ENCODE measurements around the gene ARHGAP6. TPM values are rescaled to one million over a fixed set of nuclear protein-coding genes. Genes with fewer than 3 reads are reported as not detected.

Gene ARHGAP6
- total RNA-seq, 1 experiment from 2014 or later, result 0.10 TPM

DNA sequence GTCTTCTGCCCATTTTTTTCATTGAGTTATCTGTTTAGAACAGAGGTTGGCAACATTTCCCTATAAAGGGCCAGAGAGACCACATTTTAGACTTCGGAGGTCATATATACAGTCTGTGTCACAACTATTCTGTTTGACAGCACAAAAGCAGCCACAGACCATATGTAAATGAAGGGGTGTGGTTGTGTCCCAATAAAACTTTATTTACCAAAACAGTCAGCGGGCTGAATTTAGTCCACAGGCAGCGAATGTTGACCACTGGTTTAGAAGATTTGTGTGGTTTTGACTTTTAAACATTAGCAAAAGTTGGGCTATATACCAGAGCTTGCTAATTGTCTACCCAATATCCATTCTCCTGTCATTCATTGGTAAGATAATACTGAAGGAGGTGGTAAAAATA lies 221.7 kb downstream of the ARHGAP6 start:
- ATAC-seq, result no peak
- no peak overlapping the region for H3K4me2 ChIP-seq (ENCODE audit: low read length)
- no peak overlapping the region for H3K27ac ChIP-seq (ENCODE audit: low read depth, low read length)
- intact Hi-C loops (cut with micrococcal nuclease), result no loop called here
- no peaks in the 10 kb centered on the region for H3K79me2 ChIP-seq (ENCODE audit: insufficient read depth, low read length)
- no peaks in the 10 kb centered on the region for H3K4me1 ChIP-seq (ENCODE audit: control insufficient read depth in 1 of 2, insufficient read depth in 2 of 2, low read length in 2 of 2)
- no peaks in the 10 kb centered on the region for H3K27me3 ChIP-seq (ENCODE audit: insufficient read depth, low read length)
- H3K9ac ChIP-seq (ENCODE audit: low read length), result no peak overlapping the region
- no peaks in the 10 kb centered on the region for H3K9me3 ChIP-seq (ENCODE audit: control insufficient read depth in 1 of 2, insufficient read depth in 1 of 2, low read depth in 1 of 2, low read length in 2 of 2)
- H3K9me2 ChIP-seq (ENCODE audit: insufficient read depth), result no peaks in the 10 kb centered on the region
- DNase-seq (ENCODE audit: low read depth, low spot score), result no peak
- BruUV-seq (replicated peaks), result no TSS peak
- ChIA-PET RAD21 (ENCODE audit: low non-redundant PET in 1 of 2, low total read pairs in 2 of 2, uncharacterized antibody in 2 of 2, unreplicated experiment in 2 of 2) (no interaction called here), CTCF (no interaction called here), POLR2A (no interaction called here)
- H3K4me3 ChIP-seq (replicated peaks in 1 of 2; ENCODE audit: low read depth in 1 of 2, low read length in 2 of 2), result no peak overlapping the region
- TF ChIP-seq FOSL1 (IDR thresholded peaks at IDR 0.05; ENCODE audit: low read depth), result no peak
- no peak for TF ChIP-seq CBX3 (IDR thresholded peaks at IDR 0.05; ENCODE audit: low read depth)
- TF ChIP-seq ATF3 (IDR thresholded peaks at IDR 0.05), result no peak
- TF ChIP-seq ZFX (IDR thresholded peaks at IDR 0.05), result no peak
- no peak for TF ChIP-seq RAD21 (IDR thresholded peaks at IDR 0.05; ENCODE audit: low read depth)
- TF ChIP-seq, protein P1, sequence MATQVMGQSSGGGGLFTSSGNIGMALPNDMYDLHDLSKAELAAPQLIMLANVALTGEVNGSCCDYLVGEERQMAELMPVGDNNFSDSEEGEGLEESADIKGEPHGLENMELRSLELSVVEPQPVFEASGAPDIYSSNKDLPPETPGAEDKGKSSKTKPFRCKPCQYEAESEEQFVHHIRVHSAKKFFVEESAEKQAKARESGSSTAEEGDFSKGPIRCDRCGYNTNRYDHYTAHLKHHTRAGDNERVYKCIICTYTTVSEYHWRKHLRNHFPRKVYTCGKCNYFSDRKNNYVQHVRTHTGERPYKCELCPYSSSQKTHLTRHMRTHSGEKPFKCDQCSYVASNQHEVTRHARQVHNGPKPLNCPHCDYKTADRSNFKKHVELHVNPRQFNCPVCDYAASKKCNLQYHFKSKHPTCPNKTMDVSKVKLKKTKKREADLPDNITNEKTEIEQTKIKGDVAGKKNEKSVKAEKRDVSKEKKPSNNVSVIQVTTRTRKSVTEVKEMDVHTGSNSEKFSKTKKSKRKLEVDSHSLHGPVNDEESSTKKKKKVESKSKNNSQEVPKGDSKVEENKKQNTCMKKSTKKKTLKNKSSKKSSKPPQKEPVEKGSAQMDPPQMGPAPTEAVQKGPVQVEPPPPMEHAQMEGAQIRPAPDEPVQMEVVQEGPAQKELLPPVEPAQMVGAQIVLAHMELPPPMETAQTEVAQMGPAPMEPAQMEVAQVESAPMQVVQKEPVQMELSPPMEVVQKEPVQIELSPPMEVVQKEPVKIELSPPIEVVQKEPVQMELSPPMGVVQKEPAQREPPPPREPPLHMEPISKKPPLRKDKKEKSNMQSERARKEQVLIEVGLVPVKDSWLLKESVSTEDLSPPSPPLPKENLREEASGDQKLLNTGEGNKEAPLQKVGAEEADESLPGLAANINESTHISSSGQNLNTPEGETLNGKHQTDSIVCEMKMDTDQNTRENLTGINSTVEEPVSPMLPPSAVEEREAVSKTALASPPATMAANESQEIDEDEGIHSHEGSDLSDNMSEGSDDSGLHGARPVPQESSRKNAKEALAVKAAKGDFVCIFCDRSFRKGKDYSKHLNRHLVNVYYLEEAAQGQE (IDR thresholded peaks at IDR 0.05; ENCODE audit: low read depth), result no peak
- TF ChIP-seq TCF7L2 (IDR thresholded peaks at IDR 0.05; ENCODE audit: borderline replicate concordance, extremely low read depth, insufficient read depth, insufficient read length), result no peak
- TF ChIP-seq SP1 (IDR thresholded peaks at IDR 0.05; ENCODE audit: low read depth), result no peak
- no peak for TF ChIP-seq EZH2 (IDR thresholded peaks at IDR 0.05)
- no peak for TF ChIP-seq ZBTB33 (IDR thresholded peaks at IDR 0.05; ENCODE audit: extremely low read depth, insufficient replicate concordance, low read length)
- no peak for TF ChIP-seq CEBPB (IDR thresholded peaks at IDR 0.05; ENCODE audit: low read depth)
- no peak for TF ChIP-seq SRF (IDR thresholded peaks at IDR 0.05; ENCODE audit: low read depth)
- no peak for TF ChIP-seq ZNF274 (IDR thresholded peaks at IDR 0.05; ENCODE audit: low read depth, low read length)
- no peaks in the 10 kb centered on the region for H4K20me1 ChIP-seq (ENCODE audit: insufficient read depth)
- H3K36me3 ChIP-seq (ENCODE audit: control insufficient read depth in 1 of 2, insufficient read depth in 2 of 2, low read length in 2 of 2), result no peaks in the 10 kb centered on the region
- no peak overlapping the region for H2AFZ ChIP-seq (ENCODE audit: low read depth, low read length, poor library complexity, severe bottlenecking)

All from HCT116 (cell line).